GM12872 (cell line): Measurements from ENCODE around the gene ULBP2.

Source experiments
- TF ChIP-seq, protein P1 (sequence below): IDR thresholded peaks from 3 replicates; pipeline ENCODE4 v1.5.1; 2011; ENCODE audit warnings: low read depth, mild to moderate bottlenecking, low read length, moderate library complexity; ENCODE audit not compliant: insufficient read depth

ULBP2 gene

DNA sequence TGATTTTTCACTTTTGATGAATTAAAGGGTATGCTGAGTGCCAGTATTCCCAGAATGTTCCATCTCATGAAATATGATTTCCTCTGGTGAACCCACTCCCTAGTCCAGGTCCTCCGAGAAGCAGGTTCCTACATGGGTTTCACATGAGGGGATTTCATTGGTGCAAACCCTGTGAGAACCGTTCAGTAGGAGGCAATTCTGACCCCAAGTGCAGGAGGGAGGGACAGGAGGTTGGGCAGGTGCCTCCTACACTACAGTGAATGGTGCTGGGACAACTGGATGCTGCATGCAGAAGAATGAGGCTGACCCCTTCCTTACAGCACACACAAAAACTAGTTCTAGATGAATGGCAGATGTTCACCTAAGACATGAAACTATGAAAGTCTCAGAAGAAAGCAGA lies 5.1 kb upstream of the ULBP2 start:
- TF ChIP-seq, protein P1, sequence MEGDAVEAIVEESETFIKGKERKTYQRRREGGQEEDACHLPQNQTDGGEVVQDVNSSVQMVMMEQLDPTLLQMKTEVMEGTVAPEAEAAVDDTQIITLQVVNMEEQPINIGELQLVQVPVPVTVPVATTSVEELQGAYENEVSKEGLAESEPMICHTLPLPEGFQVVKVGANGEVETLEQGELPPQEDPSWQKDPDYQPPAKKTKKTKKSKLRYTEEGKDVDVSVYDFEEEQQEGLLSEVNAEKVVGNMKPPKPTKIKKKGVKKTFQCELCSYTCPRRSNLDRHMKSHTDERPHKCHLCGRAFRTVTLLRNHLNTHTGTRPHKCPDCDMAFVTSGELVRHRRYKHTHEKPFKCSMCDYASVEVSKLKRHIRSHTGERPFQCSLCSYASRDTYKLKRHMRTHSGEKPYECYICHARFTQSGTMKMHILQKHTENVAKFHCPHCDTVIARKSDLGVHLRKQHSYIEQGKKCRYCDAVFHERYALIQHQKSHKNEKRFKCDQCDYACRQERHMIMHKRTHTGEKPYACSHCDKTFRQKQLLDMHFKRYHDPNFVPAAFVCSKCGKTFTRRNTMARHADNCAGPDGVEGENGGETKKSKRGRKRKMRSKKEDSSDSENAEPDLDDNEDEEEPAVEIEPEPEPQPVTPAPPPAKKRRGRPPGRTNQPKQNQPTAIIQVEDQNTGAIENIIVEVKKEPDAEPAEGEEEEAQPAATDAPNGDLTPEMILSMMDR = no peak

DNA sequence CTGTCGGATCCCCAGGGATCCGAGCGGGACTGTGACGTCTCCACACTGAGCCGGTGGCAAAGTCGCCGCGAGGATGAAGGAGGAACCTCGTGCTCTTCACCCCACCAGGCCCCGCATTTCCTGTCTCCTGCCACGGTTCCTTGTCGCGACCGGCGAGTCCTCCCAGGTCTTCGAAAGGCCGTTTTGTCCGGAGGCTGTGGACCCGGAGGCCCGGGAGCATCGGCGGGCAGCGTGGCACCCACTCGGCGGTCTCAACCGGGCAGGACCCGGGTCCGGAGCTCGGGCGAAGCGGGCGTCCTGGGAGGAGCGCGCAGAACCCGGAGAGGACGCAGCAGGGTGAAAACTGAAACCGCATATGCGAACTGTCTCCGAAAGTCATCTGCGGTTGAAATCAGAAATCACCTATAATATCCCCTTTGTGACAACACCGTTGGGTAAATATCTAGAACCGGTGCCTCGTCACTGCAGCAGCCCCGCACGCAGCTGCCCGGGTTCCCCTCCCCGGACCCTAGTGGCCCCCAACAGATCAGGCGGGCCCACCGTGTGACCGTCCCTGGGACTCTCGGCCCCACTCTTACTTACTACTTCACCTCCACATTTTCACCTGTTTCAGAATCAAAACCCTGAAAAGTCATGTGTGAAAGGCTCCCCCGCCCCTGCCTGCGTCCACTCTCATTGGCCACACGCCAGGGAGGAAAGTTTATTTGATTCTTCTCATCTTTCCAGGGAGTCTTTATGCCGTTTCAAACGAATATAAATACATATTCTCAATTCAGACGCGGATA lies 3.1 kb upstream of the ULBP2 start:
- TF ChIP-seq, protein P1 = no peak

DNA sequence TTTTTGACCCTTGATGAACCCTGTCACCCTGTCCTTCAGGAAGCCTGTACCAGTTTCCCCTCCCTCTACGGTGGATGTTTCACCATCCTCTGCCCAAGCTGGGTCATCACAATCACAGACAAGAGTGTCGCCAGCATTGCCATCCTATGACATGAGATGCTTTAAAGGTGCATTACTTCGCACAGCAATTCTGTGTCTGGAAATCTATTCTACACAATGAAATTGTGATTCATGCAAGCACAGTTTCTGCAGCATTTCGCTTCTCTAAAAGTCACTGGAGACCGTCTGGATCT lies 2.5 kb upstream of the ULBP2 start:
- TF ChIP-seq, protein P1 = no peak

DNA sequence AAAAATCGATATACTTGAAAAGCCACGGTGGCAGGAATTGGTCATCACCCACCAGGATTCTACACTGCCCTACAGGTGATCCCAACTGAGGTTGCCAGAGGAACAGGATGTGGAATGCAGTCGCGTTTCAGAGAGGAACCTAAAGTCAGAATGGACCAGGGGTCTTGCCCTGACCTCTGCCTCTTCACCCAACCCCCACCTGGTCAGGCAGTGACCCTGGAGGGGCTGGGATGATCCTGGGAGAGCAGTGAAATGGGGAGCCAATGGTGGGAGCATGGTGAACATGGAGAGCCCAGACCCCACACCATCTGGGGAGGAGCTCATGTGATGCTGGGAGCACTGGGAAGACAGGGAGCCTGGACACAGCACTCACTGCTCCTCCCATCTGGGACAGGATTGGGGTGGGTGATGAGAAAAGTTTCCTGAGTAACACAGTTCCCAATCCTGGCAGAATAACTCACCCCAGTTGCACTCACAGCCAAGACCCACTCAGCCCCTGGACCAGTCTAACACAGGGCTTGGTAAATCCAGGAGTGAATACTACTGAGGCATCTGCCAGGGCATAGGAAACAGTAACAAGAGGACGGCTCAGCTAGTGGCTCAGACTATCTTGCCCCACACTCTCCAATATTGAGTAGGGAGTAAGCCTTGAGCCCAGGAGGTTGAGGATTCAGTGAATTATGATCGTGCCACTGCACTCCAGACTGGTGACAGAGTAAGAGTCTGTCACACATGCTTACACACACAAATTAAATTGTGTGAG lies 1.7 kb upstream of the ULBP2 start:
- TF ChIP-seq, protein P1 = no peak

DNA sequence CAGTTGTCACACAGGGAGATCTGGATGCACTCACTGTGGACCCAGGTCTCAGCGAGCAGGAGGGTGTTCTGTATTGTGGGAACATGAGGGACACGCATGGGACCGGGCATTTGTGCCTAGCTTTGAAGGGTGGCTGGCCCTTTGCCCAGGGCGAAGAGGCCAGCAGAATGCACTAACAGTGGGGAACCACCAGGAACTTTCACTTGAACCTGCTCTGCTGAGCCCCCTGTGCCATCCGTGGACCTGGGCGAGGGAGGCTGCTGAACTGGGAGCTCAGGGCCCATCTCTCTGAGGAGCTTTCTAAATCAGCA lies 1.2 kb upstream of the ULBP2 start:
- TF ChIP-seq, protein P1 = no peak

DNA sequence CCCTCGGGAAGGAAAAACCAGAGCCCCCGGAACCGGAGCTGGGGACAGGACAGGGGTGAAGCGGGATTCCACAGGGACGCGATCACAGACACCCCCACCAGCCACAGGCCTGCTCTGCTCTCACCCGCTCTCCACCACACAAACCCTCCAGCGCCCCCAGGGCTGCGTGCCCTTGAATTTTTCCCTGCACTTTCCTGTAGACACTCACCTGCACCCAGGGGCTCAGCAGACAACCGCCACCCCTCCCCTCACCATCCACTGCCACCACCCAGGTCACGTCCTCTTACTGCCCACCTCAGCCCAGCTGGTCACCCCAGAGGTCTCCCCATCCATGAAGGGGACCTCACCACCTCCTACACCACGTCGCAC lies 631 bp downstream of the ULBP2 start:
- TF ChIP-seq, protein P1 = no peak

DNA sequence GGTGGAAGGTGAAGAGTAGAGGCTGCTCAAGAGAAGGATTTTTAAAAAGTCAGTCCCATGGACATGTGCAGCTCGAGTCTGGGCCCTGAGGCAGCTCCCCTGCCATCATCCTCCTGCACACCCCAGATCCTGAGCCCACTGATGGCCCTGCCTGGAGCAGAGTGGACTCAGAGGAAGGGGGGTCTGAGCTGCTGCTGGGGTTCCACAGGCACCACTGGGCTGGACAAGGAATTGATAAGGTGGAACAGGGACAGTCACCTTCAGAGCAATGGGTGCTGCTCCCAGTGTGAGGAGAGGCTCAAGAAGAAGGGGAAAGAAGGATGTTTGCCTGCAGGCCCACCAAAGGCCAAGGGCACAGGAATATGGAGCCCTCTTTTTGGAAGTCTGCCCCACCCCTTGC lies 6.2 kb downstream of the ULBP2 start:
- TF ChIP-seq, protein P1 = no peak
